Astrocyte of the spinal cord (primary cell): ENCODE data around the gene GPAT3.

Source experiments
- DNase-seq: peaks from one replicate; pipeline ENCODE4 v3.0.0; 2011; ENCODE audit warnings: low read depth, low spot score
- H3K4me3 ChIP-seq: 2 replicates; pipeline ENCODE4 v1.5.1; 2011; ENCODE audit warnings: low read depth, mild to moderate bottlenecking, low read length, moderate library complexity
- CTCF ChIP-seq: IDR thresholded peaks from 2 replicates; pipeline ENCODE4 v1.5.1; 2012; ENCODE audit warnings: low read depth, mild to moderate bottlenecking, low read length, inconsistent platforms
- in situ Hi-C: cut with HindIII; loops from 2 replicates; pipeline ENCODE4 v1.10.0; 2017; ENCODE audit warnings: low sequenced_read_pairs

GPAT3 gene

GRCh38 chr4:83606898-83607297 is 71.0 kb downstream of the GPAT3 start:
- no peak for TF ChIP-seq CTCF
- no peak for DNase-seq
- in situ Hi-C loops, result no loop called here
- no peak overlapping the region for H3K4me3 ChIP-seq

- no peak for TF ChIP-seq CTCF
These were observed 73.5 kb downstream of the GPAT3 start for GRCh38 chr4:83609365-83609764.

GRCh38 chr4:83610729-83611128 is 74.8 kb downstream of the GPAT3 start:
- no peak for TF ChIP-seq CTCF
- DNase-seq, result no peak
- H3K4me3 ChIP-seq, result no peak overlapping the region
- in situ Hi-C loops, result no loop called here

More at GRCh38 chr4:83609365-83609764, 73.5 kb downstream of the GPAT3 start:
- no peak for DNase-seq
- no peak overlapping the region for H3K4me3 ChIP-seq
- in situ Hi-C loops, result no loop called here

GRCh38 chr4:83613023-83613422 is 77.1 kb downstream of the GPAT3 start:
- H3K4me3 ChIP-seq, result no peak overlapping the region
- no peak for DNase-seq
- TF ChIP-seq CTCF, result no peak
- in situ Hi-C loops, result no loop called here

GRCh38 chr4:83613994-83614393 is 78.1 kb downstream of the GPAT3 start:
- no peak overlapping the region for H3K4me3 ChIP-seq
- no peak for DNase-seq
- in situ Hi-C loops, result no loop called here
- no peak for TF ChIP-seq CTCF

- no peak for TF ChIP-seq CTCF
- in situ Hi-C loops, result no loop called here
These were observed 80.3 kb downstream of the GPAT3 start for GRCh38 chr4:83616252-83616651.

More at GRCh38 chr4:83616252-83616651, 80.3 kb downstream of the GPAT3 start:
- DNase-seq, result no peak
- no peak overlapping the region for H3K4me3 ChIP-seq
